Caco-2 (cell line): ENCODE results near the gene CTF1. TPM values are rescaled to one million over a fixed set of nuclear protein-coding genes. Genes with fewer than 3 reads are reported as not detected.

Source experiments
- BruUV-seq: library from RNA; stranded (reverse); fragments of 400-500 nt; replicated peaks from 2 replicates; lab custom pipeline; 2021; lab: Mats Ljungman, UMichigan
- CTCF ChIA-PET: fragments of 300-600 bp; sonication (Branson Sonifier 250); formaldehyde crosslinking; loops from one replicate; lab custom pipeline; 2022; ENCODE audit warnings: antibody characterized with exemption; lab: Charles Lee
- POLR2A ChIA-PET: fragments of 300-600 bp; sonication (Branson Sonifier 250); formaldehyde crosslinking; loops from one replicate; lab custom pipeline; 2022; ENCODE audit warnings: antibody characterized with exemption; lab: Charles Lee
- DNase-seq, 2 experiments: peaks; one replicate each; pipeline versions ENCODE4 v3.0.0 to v3.0.0-alpha.2; 2020 to 2022
- H3K27me3 ChIP-seq: replicated peaks from 2 replicates; pipeline ENCODE4 v1.6.0; 2011; ENCODE audit warnings: low read length; ENCODE audit not compliant: control insufficient read depth, insufficient read depth
- H3K36me3 ChIP-seq: 2 replicates; pipeline ENCODE4 v1.5.1; 2011; ENCODE audit warnings: low read length; ENCODE audit not compliant: control insufficient read depth, insufficient read depth
- H3K4me1 ChIP-seq: fragments of 250-450 bp; sonication (Bioruptor Pico); 2 replicates; pipeline ENCODE4 v1.5.1; 2020; ENCODE audit warnings: mild to moderate bottlenecking
- H3K4me3 ChIP-seq: 2 replicates; pipeline ENCODE4 v1.5.1; 2011; ENCODE audit warnings: low read depth, mild to moderate bottlenecking, control low read depth, low read length
- H3K9me3 ChIP-seq: fragments of 250-450 bp; sonication (Bioruptor Pico); 2 replicates; pipeline ENCODE4 v1.5.1; 2020; ENCODE audit warnings: mild to moderate bottlenecking, moderate library complexity
- H3K27ac Mint-ChIP-seq: one replicate; pipeline ENCODE4 v1.8.0; 2022; ENCODE audit warnings: mixed read lengths; ENCODE audit not compliant: unreplicated experiment
- H3K27me3 Mint-ChIP-seq: one replicate; pipeline ENCODE4 v1.8.0; 2022; ENCODE audit warnings: mixed read lengths; ENCODE audit not compliant: insufficient read depth, unreplicated experiment
- H3K36me3 Mint-ChIP-seq: one replicate; pipeline ENCODE4 v1.8.0; 2022; ENCODE audit warnings: mild to moderate bottlenecking, mixed read lengths; ENCODE audit not compliant: insufficient read depth, unreplicated experiment
- H3K4me1 Mint-ChIP-seq: one replicate; pipeline ENCODE4 v1.8.0; 2022; ENCODE audit warnings: low read depth, mixed read lengths; ENCODE audit not compliant: unreplicated experiment
- H3K4me3 Mint-ChIP-seq: one replicate; pipeline ENCODE4 v1.8.0; 2022; ENCODE audit warnings: mild to moderate bottlenecking, moderate library complexity, mixed read lengths; ENCODE audit not compliant: unreplicated experiment
- H3K9me3 Mint-ChIP-seq: one replicate; pipeline ENCODE4 v1.8.0; 2022; ENCODE audit warnings: mixed read lengths; ENCODE audit not compliant: unreplicated experiment
- intact Hi-C: fragments of 100-400 bp; cut with micrococcal nuclease; formaldehyde crosslinking; loops from one replicate; pipeline ENCODE4 v1.10.0; 2022; ENCODE audit not compliant: unreplicated experiment
- total RNA-seq: library from RNA; stranded (reverse); gene quantifications from 2 replicates; pipeline ENCODE4 v1.2.3, GENCODE V29; 2022
- TF ChIP-seq, protein P1 (sequence below), 2 experiments: fragments of 200-600 bp in 1 of 2; IDR thresholded peaks; 1 replicate in 1 of 2; 2 replicates in 1 of 2; pipeline versions ENCODE4 v1.5.1 to v1.8.0; 2011 to 2022; ENCODE audit warnings: antibody characterized with exemption in 1 of 2, control low read depth in 1 of 2, inconsistent platforms in 1 of 2, low read depth in 1 of 2, low read length in 1 of 2, mild to moderate bottlenecking in 1 of 2, moderate library complexity in 1 of 2; ENCODE audit not compliant: insufficient read depth in 1 of 2, severe bottlenecking in 1 of 2, unreplicated experiment in 1 of 2

CTF1 gene
- total RNA-seq, 1 experiment from 2014 or later = 2.4 TPM

GRCh38 chr16:30876867-30877266, 19.5 kb upstream of the CTF1 start:
- intact Hi-C loops = no loop called here
- peak in 1 of 2 experiments; percentile 25 for DNase-seq
- Mint-ChIP-seq H3K27ac (peak overlapping the region; percentile 86), H3K9me3 (no peaks in the 10 kb centered on the region), H3K36me3 (peaks cover 40% of the 10 kb centered on the region), H3K4me3 (peak overlapping the region; percentile 89), H3K4me1 (peaks cover 18% of the 10 kb centered on the region), H3K27me3 (no peaks in the 10 kb centered on the region)
- TF ChIP-seq, protein P1, sequence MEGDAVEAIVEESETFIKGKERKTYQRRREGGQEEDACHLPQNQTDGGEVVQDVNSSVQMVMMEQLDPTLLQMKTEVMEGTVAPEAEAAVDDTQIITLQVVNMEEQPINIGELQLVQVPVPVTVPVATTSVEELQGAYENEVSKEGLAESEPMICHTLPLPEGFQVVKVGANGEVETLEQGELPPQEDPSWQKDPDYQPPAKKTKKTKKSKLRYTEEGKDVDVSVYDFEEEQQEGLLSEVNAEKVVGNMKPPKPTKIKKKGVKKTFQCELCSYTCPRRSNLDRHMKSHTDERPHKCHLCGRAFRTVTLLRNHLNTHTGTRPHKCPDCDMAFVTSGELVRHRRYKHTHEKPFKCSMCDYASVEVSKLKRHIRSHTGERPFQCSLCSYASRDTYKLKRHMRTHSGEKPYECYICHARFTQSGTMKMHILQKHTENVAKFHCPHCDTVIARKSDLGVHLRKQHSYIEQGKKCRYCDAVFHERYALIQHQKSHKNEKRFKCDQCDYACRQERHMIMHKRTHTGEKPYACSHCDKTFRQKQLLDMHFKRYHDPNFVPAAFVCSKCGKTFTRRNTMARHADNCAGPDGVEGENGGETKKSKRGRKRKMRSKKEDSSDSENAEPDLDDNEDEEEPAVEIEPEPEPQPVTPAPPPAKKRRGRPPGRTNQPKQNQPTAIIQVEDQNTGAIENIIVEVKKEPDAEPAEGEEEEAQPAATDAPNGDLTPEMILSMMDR (IDR thresholded peaks at IDR 0.05; ENCODE audit: insufficient read depth in 1 of 2, low read depth in 1 of 2, low read length in 1 of 2, severe bottlenecking in 1 of 2, unreplicated experiment in 1 of 2) = no peak
- H3K27me3 ChIP-seq = no peaks in the 10 kb centered on the region
- H3K4me1 ChIP-seq = peaks cover 9% of the 10 kb centered on the region
- H3K9me3 ChIP-seq = no peaks in the 10 kb centered on the region
- H3K4me3 ChIP-seq = no peak overlapping the region
- H3K36me3 ChIP-seq = no peaks in the 10 kb centered on the region; the same call in 1 of the 2 replicates
- ChIA-PET POLR2A (no interaction called here), CTCF (interaction anchor here (0.6 kb wide), 2 partner anchors 31 to 38 kb away, joined by 3 to 4 read pairs; no protein-coding TSS in a partner anchor)
- BruUV-seq = no TSS peak

GRCh38 chr16:30882429-30883310, 13.7 kb upstream of the CTF1 start:
- ChIA-PET CTCF (no interaction called here), POLR2A (no interaction called here)
- no peak overlapping the region for H3K4me3 ChIP-seq
- Mint-ChIP-seq H3K27me3 (no peaks in the 10 kb centered on the region), H3K9me3 (no peaks in the 10 kb centered on the region), H3K4me1 (peaks cover 15% of the 10 kb centered on the region), H3K27ac (no peak overlapping the region), H3K36me3 (peaks cover 25% of the 10 kb centered on the region), H3K4me3 (no peak overlapping the region)
- H3K4me1 ChIP-seq = no peaks in the 10 kb centered on the region
- H3K9me3 ChIP-seq = no peaks in the 10 kb centered on the region
- intact Hi-C loops = no loop called here
- H3K27me3 ChIP-seq = no peaks in the 10 kb centered on the region
- TF ChIP-seq, protein P1 (IDR thresholded peaks at IDR 0.05; ENCODE audit: insufficient read depth in 1 of 2, low read depth in 1 of 2, low read length in 1 of 2, severe bottlenecking in 1 of 2, unreplicated experiment in 1 of 2) = no peak
- H3K36me3 ChIP-seq = no peaks in the 10 kb centered on the region; the same call in 1 of the 2 replicates
- DNase-seq = no peak
- BruUV-seq = no TSS peak

GRCh38 chr16:30884760-30885159, 11.7 kb upstream of the CTF1 start:
- no peaks in the 10 kb centered on the region for H3K27me3 Mint-ChIP-seq
- H3K9me3 Mint-ChIP-seq = no peaks in the 10 kb centered on the region
- TF ChIP-seq, protein P1 (IDR thresholded peaks at IDR 0.05; ENCODE audit: insufficient read depth in 1 of 2, low read depth in 1 of 2, low read length in 1 of 2, severe bottlenecking in 1 of 2, unreplicated experiment in 1 of 2) = no peak
- H3K4me1 Mint-ChIP-seq = peaks cover 15% of the 10 kb centered on the region
- H3K4me3 Mint-ChIP-seq = no peak overlapping the region
- CTCF ChIA-PET = no interaction called here
- H3K36me3 ChIP-seq = no peaks in the 10 kb centered on the region
- intact Hi-C loops = no loop called here
- no peak overlapping the region for H3K4me3 ChIP-seq
- H3K9me3 ChIP-seq = no peaks in the 10 kb centered on the region
- no peak overlapping the region for H3K27ac Mint-ChIP-seq
- POLR2A ChIA-PET = no interaction called here
- no TSS peak for BruUV-seq
- no peaks in the 10 kb centered on the region for H3K4me1 ChIP-seq
- no peak for DNase-seq
- H3K27me3 ChIP-seq = no peaks in the 10 kb centered on the region
- peaks cover 21% of the 10 kb centered on the region for H3K36me3 Mint-ChIP-seq
